Muscle layer of colon (tissue), 2 donors: ENCODE results near the gene ITPRIPL2.

Source experiments
- H3K27ac ChIP-seq: one replicate; pipeline ENCODE4 v1.7.0; 2013; ENCODE audit warnings: low read depth, mild to moderate bottlenecking, low read length, moderate library complexity
- H3K27me3 ChIP-seq, 2 donors: one replicate each; pipeline ENCODE4 v1.7.0; 2013; ENCODE audit warnings: low read length in 2 of 2, mild to moderate bottlenecking in 2 of 2; ENCODE audit not compliant: insufficient read depth in 2 of 2, control insufficient read depth in 1 of 2
- H3K36me3 ChIP-seq: one replicate; pipeline ENCODE4 v1.7.0; 2013; ENCODE audit warnings: mild to moderate bottlenecking, low read length; ENCODE audit not compliant: insufficient read depth
- H3K4me1 ChIP-seq: one replicate; pipeline ENCODE4 v1.7.0; 2013; ENCODE audit warnings: mild to moderate bottlenecking, low read length; ENCODE audit not compliant: insufficient read depth
- H3K4me3 ChIP-seq, 2 donors: one replicate each; pipeline ENCODE4 v1.7.0; 2013; ENCODE audit warnings: low read length in 2 of 2, low read depth in 1 of 2, mild to moderate bottlenecking in 1 of 2, moderate library complexity in 1 of 2
- H3K9ac ChIP-seq: one replicate; pipeline ENCODE4 v1.7.0; 2013; ENCODE audit warnings: low read length
- H3K9me3 ChIP-seq: one replicate; pipeline ENCODE4 v1.7.0; 2013; ENCODE audit warnings: mild to moderate bottlenecking, low read length
- donor health status: abdominal sarcoma.
- donor health status: Adenocarcinoma of cecum.

Gene ITPRIPL2

GRCh38 chr16:19095654-19096053 lies 18.1 kb upstream of the ITPRIPL2 start:
- no peak overlapping the region for H3K27ac ChIP-seq
- H3K9me3 ChIP-seq = no peaks in the 10 kb centered on the region
- no peaks in the 10 kb centered on the region for H3K4me1 ChIP-seq
- H3K36me3 ChIP-seq = no peaks in the 10 kb centered on the region
- H3K9ac ChIP-seq = no peak overlapping the region
- H3K27me3 ChIP-seq = no peaks in the 10 kb centered on the region
- no peak overlapping the region for H3K4me3 ChIP-seq

- H3K27me3 ChIP-seq = no peaks in the 10 kb centered on the region
- H3K36me3 ChIP-seq = no peaks in the 10 kb centered on the region
- H3K9me3 ChIP-seq = no peaks in the 10 kb centered on the region
- H3K9ac ChIP-seq = no peak overlapping the region
- H3K4me1 ChIP-seq = no peaks in the 10 kb centered on the region
- H3K27ac ChIP-seq = no peak overlapping the region
- no peak overlapping the region for H3K4me3 ChIP-seq
Measured at GRCh38 chr16:19098173-19098572, 15.6 kb upstream of the ITPRIPL2 start.

GRCh38 chr16:19102187-19102872 lies 11.4 kb upstream of the ITPRIPL2 start:
- no peaks in the 10 kb centered on the region for H3K36me3 ChIP-seq
- H3K9me3 ChIP-seq = no peaks in the 10 kb centered on the region
- H3K27me3 ChIP-seq = no peaks in the 10 kb centered on the region
- no peak overlapping the region for H3K9ac ChIP-seq
- H3K27ac ChIP-seq = no peak overlapping the region
- no peak overlapping the region for H3K4me3 ChIP-seq
- H3K4me1 ChIP-seq = no peaks in the 10 kb centered on the region

- Histone ChIP-seq H3K4me3 (no peak overlapping the region), H3K9ac (no peak overlapping the region), H3K36me3 (no peaks in the 10 kb centered on the region), H3K27me3 (no peaks in the 10 kb centered on the region), H3K27ac (no peak overlapping the region), H3K4me1 (no peaks in the 10 kb centered on the region), H3K9me3 (no peaks in the 10 kb centered on the region)
Measured at GRCh38 chr16:19104607-19105006, 9.2 kb upstream of the ITPRIPL2 start.

GRCh38 chr16:19105131-19105530 lies 8.6 kb upstream of the ITPRIPL2 start:
- Histone ChIP-seq H3K27me3 (no peaks in the 10 kb centered on the region), H3K36me3 (no peaks in the 10 kb centered on the region), H3K4me3 (no peak overlapping the region), H3K9ac (no peak overlapping the region), H3K4me1 (no peaks in the 10 kb centered on the region), H3K9me3 (no peaks in the 10 kb centered on the region), H3K27ac (no peak overlapping the region)

- no peaks in the 10 kb centered on the region for H3K9me3 ChIP-seq
- H3K4me1 ChIP-seq = no peaks in the 10 kb centered on the region
- H3K27ac ChIP-seq = no peak overlapping the region
- no peaks in the 10 kb centered on the region for H3K36me3 ChIP-seq
- H3K27me3 ChIP-seq = no peaks in the 10 kb centered on the region
- H3K4me3 ChIP-seq = no peak overlapping the region
- no peak overlapping the region for H3K9ac ChIP-seq
Measured at GRCh38 chr16:19105891-19106624, 7.7 kb upstream of the ITPRIPL2 start.

- H3K27ac ChIP-seq = no peak overlapping the region
- H3K4me1 ChIP-seq = no peaks in the 10 kb centered on the region
- H3K4me3 ChIP-seq = no peak overlapping the region
- H3K9ac ChIP-seq = no peak overlapping the region
- H3K27me3 ChIP-seq = no peaks in the 10 kb centered on the region
- no peaks in the 10 kb centered on the region for H3K36me3 ChIP-seq
- no peaks in the 10 kb centered on the region for H3K9me3 ChIP-seq
Measured at GRCh38 chr16:19106625-19107020, 7.1 kb upstream of the ITPRIPL2 start.

GRCh38 chr16:19108409-19109287 lies 5.1 kb upstream of the ITPRIPL2 start:
- Histone ChIP-seq H3K4me3 (no peak overlapping the region), H3K9me3 (no peaks in the 10 kb centered on the region), H3K4me1 (no peaks in the 10 kb centered on the region), H3K36me3 (no peaks in the 10 kb centered on the region), H3K9ac (no peak overlapping the region), H3K27me3 (no peaks in the 10 kb centered on the region), H3K27ac (no peak overlapping the region)

- Histone ChIP-seq H3K4me1 (no peaks in the 10 kb centered on the region), H3K36me3 (no peaks in the 10 kb centered on the region), H3K9ac (no peak overlapping the region), H3K4me3 (no peak overlapping the region), H3K9me3 (no peaks in the 10 kb centered on the region), H3K27ac (no peak overlapping the region), H3K27me3 (no peaks in the 10 kb centered on the region)
Measured at GRCh38 chr16:19109288-19109664, 4.5 kb upstream of the ITPRIPL2 start.

GRCh38 chr16:19110537-19111360 lies 3.0 kb upstream of the ITPRIPL2 start:
- Histone ChIP-seq H3K36me3 (peaks cover 8% of the 10 kb centered on the region), H3K27ac (no peak overlapping the region), H3K4me1 (peaks cover 8% of the 10 kb centered on the region), H3K9ac (no peak overlapping the region), H3K9me3 (no peaks in the 10 kb centered on the region), H3K27me3 (no peaks in the 10 kb centered on the region), H3K4me3 (no peak overlapping the region)

- no peaks in the 10 kb centered on the region for H3K27me3 ChIP-seq
- no peak overlapping the region for H3K9ac ChIP-seq
- peaks cover 21% of the 10 kb centered on the region for H3K4me1 ChIP-seq
- H3K27ac ChIP-seq = no peak overlapping the region
- H3K9me3 ChIP-seq = no peaks in the 10 kb centered on the region
- peaks cover 13% of the 10 kb centered on the region for H3K36me3 ChIP-seq
- no peak overlapping the region for H3K4me3 ChIP-seq
Measured at GRCh38 chr16:19112099-19112407, 1.7 kb upstream of the ITPRIPL2 start.
